Glomerular visceral epithelial cell (primary cell): ENCODE data around the gene P4HTM.

Experiments used
- DNase-seq: peaks from one replicate; pipeline ENCODE4 v3.0.0-alpha.2; 2016; ENCODE audit errors: extremely low spot score

The P4HTM gene

DNA sequence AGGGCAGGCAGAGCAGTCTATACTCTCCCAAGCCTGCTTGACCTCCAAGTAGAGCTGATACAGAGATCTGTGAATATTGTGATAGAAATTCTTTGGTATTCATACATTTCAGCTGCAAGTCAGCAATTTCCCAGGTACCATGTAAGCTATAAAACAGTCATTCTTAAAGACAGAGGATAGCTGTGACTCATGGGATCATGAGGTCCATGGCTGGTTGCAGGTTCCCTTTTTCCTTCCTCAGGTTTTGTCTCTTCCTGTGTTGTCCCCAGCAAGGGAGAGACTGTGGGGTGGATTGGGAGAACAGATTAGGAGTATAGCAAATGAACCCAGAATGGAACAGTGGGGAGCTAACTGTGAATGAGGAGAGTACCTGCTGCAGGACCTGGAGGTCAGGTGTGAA lies 5.4 kb upstream of the P4HTM start:
- no peak for DNase-seq

DNA sequence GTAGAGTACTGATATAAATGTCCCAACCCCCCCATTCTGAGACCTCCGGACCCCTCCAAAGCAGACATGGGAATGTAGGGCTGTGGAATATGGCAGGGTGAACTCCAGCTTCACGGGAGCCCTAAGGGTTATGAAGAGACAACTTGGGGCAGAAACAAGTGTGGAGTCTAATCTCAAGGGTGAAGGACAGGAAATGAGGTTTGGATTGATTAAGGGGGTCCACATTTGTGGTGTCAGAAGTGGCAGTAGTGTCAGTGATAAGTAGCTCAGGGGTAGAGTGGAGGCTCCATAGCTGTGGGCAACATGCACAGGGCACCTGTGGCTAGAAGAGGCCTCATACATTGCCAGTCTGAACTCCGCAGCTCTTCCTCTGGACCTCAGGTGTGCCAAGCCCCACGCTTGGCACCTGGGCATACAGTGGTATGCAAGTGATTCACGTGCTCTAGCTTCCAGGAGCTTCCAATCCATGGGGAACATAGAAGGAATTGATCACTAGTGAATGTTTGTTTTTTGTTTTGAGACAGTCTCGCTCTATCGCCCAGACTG lies 4.1 kb upstream of the P4HTM start:
- DNase-seq, result no peak

DNA sequence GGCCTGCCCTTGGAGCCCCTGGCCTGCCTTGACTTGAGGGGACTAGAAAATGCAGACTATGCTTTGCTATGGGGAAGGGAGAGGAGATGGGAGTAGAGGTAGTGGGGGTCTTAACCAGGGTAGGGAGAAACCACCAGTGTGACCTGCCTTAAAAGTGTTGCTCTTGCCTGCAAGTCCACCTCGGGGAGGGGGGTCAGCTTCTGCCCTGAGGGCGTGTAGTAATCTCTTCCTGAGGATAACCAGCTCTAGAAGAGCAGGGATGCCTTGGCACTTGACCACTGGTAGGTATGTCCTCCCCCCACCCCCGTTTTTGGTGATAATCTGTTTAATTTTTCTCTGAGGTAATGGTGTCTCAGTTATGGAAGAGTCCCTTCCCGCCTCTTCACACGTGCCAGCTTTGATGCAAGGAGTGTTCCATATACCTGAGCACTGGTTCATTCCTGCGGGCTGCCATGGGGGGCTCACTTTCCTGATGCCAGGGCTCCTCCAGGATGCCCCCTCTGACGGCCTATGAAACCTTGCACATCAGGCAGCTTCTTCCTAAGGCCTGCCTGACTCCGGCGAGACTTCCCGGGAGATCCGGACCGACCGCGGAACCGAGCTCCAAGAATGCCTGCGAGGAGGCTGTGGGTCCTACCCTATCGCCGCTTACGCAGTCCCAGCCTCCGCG lies 780 bp upstream of the P4HTM start:
- DNase-seq, result no peak

DNA sequence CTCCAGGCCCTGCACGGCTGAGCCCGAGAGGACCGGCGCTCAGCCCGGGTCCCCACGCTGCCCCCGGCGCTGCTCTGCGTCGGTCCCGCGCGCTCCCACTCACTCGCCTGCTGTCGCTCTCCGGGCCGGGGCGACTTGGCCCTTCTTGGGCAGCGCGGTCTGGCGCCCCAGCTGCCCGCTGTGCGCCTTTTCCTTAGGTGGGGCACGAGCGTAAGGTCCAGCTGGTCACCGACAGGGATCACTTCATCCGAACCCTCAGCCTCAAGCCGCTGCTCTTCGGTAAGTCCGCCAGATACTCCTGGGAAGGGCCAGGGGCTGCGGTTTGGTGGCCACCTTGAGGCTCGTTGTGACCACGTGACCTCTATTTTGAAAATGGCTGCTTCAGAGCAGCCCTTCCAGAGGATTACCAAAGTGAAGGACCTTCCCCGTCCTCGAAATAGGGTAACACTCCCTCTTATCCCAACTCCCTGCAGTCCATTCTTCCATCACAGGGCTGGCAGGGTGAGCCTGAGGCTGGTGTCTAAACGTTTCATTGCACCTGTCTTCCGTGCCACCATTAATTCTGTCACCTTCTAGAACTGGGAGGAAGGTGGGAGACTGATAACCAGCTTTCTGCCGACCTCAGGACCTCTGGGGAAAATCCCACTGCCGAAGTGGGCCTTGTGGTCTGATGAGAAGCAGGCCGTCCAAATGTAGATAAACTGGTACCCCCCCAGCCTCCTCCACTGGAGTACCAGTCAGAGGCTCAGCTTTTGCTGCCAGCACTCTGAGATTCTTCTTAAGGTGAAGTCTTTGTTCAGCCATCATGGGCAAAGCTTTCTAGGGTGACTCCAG lies 812 bp downstream of the P4HTM start:
- peak; percentile 27 for DNase-seq

DNA sequence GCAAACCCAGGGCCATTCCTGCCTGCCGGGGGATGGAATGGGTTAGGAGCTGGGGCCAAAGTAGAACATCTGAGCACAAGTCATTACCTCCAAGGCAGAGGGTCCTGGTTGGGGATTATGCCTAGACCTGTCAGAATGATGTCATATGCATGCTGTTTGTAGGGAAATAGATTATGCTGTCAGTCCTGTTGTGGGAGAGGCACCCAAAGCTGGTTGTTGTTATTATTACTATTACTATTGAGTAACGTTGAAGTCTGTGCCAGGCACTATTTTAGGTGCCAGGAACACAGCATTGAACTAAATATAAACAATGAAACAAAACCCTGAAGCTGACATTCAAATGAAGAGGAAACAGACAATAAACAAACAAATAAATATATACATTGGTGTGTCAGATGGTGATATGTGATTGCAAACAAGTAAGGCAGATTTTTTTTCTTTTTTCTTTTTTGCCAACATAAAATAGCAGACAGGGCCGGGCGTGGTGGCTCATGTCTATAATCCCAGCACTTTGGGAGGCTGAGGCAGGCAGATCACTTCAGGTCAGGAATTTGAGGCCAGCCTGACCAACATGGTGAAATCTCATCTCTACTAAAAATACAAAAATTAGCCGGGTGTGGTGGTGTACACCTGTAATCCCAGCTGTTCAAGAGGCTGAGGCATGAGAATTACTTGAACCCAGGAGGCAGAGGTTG lies 2.0 kb downstream of the P4HTM start:
- DNase-seq, result no peak

DNA sequence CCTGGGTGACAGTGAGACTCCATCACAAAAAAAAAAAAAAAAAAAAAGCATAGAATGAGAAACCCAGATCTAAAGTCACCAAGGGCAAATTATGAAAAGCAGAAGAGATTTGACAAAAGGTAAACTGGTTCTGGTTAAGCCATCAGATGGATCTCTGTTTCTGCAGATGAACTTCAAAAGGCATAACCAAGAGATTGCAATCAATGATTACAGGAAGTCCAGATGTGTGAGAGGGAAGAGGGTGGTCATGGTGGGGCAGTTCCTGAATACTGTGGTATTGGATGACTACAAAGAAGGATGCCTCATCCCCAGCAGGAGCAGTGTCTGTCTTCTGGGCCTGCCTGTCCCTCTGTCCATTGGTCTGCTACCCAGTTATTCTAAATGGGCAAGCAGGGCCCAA lies 3.8 kb downstream of the P4HTM start:
- no peak for DNase-seq

DNA sequence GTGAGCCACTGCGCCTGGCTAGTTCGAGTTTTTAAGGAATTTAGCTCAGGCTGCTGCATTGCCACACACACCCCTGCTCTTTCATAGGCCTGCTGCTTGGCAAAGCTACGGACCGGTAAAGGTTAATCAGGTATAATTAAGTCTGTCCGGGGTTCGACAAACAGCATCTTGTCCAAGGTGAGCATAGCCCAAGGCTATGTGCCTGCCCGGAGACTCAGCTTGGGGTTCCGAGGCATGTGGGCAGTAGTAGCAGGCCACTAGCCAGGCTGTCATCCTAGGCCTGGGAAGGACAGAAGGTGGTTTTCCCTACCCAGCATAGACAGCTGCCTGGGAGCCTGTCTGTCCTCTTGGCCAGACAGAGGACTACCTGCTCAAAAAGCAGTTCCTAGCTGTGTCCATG lies 6.6 kb downstream of the P4HTM start:
- no peak for DNase-seq

DNA sequence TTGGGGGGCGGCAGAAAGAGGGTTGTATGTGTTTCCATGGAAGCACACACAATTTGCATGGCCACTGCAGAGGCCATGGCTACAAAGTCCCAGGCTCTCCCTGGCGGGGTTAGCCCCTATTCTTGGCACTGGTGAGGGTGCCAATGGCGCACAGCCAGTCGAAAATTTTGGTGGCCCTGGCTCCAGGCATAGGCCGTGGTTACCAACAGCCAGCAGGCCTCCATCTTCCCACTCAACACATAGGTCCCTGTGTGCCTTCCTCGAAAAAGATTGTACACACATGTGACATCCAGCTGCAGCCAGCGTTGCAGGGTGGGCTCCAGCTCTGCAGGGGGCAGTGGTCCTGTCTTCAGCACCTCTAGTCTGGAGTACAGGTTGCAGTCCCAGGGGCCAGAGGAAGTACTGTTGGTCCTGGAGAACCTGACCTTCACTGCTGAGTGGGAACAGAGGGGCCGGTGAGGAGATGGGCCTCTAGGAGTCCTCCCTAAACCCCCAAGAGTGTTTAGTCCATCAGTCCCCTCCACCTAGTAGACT lies 7.1 kb downstream of the P4HTM start:
- DNase-seq, result no peak

DNA sequence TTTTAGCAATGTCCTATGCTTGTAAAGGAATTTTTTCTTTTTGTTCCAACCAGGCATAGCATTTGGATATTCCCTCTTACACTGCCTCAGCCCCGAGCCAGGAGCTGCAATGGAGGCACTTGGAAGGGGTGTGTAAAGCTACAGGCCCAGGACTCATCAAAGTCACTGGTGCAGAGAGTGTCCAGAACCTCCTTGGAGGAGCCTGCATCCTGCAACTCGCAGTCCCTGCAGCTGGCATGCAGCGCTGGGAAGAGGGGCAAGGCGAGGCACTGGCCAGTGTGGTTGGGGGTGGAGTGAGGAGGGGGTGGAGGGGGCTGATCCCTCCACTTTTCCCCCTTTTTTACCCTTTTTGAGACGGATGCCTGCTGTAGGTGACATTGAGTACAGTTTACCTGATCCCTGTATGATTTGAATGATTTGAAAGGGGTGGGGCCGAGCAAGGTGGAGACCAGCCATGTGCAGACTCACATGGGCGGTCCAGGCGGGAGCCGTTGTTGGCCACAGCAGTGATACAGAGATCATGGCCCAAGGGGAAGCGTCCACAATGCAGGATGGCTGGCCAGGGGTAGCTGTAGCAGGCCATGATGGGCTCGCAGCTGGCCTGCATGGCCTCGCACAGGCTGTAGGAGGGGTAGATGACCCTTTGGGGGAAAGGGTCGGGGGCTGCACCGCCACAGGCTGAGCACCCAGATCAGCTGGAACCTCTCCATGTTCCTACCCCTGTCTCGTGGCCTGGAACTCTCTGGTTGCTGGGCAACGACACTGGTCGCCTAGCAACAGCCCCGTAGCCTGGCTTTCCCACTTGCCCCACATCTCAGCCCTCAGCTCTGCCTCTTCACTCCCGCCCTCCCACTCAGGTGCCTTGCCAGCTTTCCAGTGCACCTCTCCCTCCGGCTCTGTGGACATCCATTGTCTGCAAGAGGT lies 7.9 kb downstream of the P4HTM start:
- DNase-seq, result no peak

DNA sequence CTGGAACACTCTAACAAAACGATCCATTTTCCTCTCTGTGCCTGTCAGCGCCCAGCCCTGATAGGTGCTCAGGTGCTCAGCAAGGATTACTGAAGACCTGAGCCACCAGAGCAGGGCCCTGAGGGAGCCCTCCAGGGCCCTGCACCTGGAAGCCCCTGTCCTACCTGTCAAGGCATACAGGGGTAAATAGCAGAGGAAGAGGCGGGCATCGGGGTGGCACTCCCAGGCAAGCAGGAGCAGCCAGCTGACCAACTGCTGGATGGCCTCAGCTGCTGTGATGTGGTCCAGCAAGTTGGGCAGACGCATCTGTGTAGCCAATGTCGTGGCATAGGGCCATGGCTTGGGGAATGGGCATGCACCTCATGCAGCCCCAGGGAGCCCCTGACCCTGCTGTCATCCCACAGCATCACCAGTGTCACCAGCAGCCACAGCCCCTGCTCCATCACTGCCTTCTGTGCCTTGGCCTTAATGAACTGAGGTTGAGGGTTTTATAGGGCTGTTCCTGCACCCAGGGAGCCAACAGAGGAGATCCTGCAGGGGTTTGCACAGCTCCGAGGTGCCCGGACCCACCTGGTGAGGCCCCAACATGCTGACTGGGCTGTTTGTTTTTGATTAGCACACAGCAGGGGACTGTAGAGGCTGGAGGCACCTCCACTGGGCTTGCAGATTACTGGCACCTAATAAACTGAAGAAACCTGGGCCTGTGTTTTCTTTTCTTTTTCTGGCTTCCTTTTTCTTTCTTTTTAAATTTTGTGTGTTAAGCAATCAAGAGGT lies 9.2 kb downstream of the P4HTM start:
- no peak for DNase-seq

DNA sequence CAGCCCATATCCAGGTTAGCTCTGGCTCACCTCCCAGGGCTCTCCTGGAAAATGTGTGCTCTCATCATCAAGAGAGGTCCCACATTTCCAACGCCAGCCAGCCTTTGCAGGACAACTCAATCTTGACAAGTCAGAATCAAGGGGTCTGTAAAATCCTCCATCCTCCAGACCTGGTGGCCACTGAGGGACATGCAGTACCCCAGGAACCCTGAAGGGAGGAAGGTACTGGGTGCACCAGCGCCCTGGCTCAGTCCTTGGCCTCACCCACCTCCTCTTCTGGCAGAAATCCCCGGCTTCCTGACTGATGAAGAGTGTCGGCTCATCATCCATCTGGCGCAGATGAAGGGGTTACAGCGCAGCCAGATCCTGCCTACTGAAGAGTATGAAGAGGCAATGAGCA lies 11.1 kb downstream of the P4HTM start:
- no peak for DNase-seq

DNA sequence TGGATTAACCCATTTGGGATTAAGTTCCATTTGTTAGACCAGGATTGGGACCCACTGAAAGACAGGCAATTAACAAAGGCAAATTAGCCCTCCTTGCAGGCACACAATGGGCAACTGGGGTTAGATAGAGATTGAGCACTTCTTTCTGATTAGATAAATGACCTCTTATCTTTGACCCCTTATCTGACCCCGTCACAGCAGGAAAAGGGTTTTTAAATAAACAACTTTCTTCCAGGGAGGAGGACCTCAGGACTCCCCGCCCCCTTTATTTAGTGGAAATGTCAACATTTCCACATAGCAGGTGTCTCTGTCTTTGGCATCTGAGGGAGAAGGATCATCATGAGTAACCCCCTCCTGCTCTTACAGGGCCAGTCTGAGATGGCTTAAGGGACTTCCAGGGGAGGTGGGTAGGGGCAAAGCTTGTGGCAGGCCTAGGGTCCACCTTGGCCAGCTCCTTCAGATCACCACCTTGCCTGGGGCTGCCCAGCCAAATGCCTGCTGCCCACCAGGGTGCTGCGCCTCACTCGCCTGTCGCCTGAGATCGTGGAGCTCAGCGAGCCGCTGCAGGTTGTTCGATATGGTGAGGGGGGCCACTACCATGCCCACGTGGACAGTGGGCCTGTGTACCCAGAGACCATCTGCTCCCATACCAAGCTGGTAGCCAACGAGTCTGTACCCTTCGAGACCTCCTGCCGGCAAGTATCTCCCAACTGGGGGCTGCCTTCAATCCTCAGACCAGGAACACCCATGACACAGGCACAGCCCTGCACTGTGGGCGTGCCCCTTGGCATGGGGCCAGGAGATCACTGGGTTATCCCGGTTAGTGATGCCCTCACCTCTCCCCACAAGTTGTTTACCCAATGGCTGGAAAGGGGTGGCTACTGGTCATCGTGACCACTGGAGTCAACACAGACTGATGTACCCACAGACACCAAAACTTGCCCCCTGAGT lies 14.6 kb downstream of the P4HTM start:
- no peak for DNase-seq

DNA sequence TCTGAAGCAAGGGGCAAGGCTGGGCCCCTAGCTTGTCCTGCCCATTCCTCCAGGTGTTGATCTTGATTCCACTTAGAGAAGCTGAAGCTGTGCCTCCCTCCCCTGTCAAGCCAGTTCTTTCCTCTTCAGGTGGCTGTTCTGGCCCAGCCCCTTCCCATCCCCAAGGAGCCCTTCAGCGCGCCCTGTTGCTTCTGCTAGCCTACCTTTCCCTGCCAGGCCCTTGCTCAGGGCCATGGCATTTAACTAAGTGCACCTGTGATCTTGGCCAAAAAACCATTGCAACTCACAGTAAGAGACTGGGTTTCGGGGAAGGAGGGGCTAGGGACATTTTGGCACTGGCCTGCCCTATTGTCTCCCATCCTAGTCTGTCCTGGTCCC lies 15.3 kb downstream of the P4HTM start:
- no peak for DNase-seq

DNA sequence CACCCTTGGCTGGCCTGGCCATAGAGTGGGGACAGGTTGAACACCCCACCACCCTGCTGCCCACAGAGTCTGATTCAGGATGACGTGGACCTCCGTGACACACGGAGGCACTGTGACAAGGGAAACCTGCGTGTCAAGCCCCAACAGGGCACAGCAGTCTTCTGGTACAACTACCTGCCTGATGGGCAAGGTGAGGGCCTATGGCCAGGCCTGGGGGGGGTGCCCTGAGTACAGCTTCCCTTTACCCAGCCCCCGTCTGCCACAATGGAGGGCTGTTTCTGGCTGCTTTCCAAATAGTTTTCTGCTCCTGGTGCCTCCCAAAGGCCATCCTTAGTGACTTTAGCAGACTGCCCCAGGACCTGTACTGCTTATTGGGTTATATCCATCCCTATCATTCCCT lies 16.0 kb downstream of the P4HTM start:
- no peak for DNase-seq

DNA sequence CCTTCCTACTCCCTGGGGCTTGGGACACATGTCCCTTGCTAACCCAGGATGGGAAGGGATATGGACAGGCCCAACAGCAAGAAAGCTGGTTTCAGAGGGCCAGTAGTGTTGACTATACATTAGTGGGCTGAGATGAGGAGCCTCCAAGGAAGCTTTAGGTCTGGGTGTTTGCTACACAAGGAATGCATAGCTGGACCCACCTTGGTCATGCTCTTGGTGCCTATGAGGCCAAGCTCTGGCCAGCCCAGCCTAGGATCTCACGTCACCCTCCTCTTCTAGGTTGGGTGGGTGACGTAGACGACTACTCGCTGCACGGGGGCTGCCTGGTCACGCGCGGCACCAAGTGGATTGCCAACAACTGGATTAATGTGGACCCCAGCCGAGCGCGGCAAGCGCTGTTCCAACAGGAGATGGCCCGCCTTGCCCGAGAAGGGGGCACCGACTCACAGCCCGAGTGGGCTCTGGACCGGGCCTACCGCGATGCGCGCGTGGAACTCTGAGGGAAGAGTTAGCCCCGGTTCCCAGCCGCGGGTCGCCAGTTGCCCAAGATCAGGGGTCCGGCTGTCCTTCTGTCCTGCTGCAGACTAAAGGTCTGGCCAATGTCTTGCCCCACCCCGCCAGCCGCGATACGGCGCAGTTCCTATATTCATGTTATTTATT lies 16.5 kb downstream of the P4HTM start:
- DNase-seq, result peak; percentile 44

DNA sequence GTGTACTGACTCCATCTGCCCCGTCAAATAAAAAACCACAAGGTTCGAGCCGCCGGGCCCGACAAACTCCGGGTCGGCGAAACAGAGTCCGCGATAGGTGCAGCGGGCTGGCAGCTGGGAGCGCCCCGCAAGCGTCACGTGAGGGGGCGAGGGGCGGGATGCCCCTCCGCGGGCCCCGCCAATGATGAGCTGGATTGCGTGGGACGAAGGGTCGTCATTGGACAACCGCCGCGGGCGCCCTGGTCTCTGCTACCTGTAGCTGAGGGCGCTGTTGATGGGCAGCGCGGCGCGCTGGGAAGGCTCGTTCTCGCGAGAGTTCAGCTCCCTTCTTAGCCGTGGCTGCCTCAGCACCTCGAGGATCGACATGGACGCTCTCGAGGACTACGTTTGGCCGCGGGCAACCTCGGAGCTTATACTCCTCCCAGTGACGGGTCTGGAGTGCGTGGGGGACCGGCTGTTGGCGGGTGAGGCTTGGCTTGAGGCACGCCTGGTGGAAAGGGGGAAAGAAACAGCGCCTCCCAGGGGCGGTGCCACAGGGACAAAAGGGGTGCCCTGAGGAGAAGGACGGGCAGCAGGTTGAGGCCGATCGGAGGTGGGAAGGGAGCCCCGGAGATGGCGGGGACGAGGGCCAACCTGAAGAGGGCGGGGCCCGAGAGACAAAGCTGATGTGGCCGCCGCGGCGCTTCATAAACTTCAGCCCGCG lies 17.2 kb downstream of the P4HTM start, which contains the start of gene WDR6:
Gene WDR6 (plus strand): TSS at position 324 of the 703 bp plus-strand sequence. CDS start 41 bp downstream, at position 365.
- peak; percentile 97 for DNase-seq

DNA sequence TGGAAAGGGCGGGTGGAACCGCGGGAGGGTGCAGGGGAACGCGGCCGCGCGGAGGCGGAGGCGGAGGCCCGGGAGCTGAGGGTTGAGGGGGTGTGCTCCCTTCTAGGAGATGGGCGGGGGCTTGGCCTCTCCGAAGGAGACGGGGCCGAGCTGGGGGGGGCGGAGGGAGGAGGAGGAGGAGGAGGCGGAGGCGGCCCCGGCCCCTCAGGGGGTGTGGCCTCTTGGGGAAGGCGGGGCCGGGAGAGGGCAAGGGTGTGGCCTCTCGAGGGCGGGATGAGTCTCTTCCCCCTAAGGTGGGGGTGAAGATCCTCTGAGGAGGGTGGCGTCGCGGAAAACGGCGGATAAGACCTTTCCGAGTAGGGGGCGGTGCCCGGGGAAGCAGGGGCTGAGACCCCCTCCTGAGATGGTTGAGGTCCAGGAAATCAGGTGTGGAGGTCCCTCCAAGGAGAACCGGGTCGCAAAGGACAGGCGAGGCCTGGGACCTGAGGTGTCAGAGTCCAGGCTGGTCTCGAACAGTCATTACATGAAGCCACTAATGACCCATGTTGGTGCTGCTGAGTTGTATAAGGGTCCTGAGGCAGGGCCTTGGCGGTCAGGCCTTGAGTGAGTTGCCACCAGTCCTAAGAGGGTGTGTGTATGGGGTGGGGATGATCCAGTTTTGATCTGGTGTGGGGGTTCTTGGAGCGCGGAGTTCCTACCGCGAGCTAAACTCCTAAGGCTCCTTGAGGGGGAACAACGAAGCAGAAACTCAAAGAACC lies 17.9 kb downstream of the P4HTM start:
- DNase-seq, result peak; percentile 94
